Activated CD8-positive, alpha-beta memory T cell treated with anti-CD3 and anti-CD28 coated beads for 48 hours (primary cell): Measurements from ENCODE around the gene SLX4IP.
"Not testable (repeated sequence)": the region's sequence is repeated elsewhere in the genome, so short reads cannot be mapped to it uniquely, and the experiment has no call there.

Source experiments
- DNase-seq, 3 experiments: peaks; one replicate each; pipeline ENCODE4 v3.0.0-alpha.2; 2020; ENCODE audit warnings: low read depth in 2 of 3, low spot score in 2 of 3

Gene SLX4IP

DNA sequence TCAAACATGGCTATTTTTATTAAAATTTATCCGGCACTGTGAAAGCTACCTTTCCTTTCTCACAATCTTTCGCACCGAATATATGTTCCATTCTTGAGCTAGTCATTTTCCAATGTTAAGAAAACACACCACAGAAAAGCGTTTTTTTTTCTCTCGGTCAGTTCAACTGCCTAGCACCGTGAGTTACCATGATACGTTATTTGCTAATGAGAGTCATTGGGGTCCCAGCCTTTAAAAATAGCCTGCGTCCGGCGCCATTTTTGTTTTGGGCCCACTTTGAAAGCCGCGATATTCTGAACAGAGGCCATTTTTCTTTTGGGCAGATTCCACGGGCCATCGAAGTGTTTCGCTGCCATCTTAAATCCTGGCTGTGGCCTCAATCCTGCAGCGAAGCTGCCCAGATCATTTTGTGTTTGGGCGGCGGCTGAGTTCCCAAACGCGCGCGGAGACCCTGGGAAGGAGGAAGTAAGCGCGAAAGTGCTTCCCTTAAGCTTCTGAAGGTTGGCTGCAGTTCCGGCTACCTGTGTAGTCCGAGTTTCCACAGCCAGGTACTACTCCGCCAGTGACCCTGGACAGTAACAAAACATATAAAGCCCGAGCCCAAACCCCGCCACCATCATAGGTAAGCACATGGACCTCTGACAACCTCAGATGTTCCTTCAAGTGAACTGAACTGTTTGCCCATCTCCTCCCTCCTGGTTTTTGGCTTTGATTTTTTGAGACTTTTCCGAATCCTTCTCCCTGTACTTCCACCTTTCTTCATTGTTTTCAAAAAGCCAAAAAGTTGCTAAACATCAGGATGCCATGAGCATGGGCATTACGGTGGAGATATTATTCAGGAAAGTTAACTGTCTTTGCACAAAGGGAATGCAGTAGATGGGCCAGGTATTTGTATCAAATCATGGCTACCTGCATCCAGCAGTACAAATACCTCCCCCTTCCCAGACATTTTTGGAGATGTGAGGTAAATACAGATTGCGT lies at the start of gene SLX4IP:
Gene SLX4IP (plus strand): TSS at position 474 of the 981 bp plus-strand sequence. CDS start 22,900 bp downstream, outside the sequence.
- peak; percentile 48 to 66 (median 54) for DNase-seq

DNA sequence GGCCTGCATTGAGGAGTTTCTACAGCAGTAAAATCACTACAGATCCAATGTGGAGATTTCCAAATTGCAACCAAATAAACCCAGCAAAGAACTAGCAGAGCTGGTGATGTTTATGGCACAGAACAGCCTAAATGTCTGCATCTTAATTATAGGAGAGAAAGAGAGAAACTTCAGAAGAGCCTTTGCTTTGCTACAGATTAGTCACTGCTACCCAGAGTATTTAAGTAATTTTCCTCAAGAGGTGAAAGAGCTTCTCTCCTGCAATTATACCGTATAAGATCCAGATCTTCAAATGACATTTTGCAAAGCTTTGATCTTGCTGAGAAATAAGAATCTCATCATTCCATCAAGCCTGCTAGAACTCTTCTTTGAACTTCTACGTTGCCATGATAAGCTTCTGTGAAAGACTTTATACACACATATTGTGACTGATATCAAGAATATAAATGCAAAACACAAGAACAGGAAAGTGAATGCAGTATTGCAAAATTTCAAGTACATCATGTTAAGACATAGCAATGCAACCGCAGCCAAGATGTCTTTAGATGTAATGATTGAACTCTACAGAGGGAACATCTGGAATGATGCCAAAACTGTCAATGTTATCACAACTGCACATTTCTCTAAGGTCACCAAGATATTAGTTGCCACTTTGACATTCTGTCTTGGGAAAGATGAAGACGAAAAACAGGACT lies 49.1 kb upstream of the SLX4IP start:
- DNase-seq = no peak

DNA sequence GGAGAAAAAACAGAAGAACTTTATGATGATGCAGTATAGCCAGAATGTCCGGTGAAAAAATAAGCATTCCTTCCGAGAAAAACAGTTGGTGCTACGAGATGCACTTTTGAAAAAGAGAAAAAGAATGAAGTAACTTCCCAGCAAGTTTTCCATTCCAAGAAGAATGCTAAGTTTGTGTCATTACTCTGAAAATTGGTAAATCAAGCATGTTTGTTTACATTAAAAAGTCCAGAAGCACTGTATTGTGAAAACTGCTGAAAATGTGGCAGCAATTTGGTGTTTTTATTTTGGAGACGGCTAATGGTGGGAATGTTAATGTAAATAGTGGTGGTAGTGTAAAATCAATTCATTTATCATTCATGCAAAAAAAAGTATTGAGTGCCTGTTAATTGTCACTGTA lies 47.4 kb upstream of the SLX4IP start:
- DNase-seq = no peak

DNA sequence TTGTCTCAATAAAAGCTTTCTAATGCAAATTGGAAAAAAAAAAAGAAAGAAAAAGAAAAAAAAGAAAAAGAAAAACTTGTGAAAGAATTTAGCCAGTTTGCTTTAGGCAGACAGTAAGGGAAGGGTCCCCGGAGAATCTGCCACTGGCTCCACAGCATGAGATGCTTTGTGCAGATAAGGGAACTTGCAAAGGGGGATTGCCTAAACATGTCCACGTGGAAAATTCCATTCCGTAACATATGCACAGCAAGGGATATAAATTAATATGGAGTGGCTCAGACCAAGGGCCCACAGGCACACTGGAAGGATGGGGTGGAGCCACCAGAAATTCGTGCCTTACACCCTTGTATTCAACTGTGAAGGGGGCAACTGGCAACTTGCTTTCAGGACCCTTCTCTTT lies 46.5 kb upstream of the SLX4IP start:
- DNase-seq = no peak

DNA sequence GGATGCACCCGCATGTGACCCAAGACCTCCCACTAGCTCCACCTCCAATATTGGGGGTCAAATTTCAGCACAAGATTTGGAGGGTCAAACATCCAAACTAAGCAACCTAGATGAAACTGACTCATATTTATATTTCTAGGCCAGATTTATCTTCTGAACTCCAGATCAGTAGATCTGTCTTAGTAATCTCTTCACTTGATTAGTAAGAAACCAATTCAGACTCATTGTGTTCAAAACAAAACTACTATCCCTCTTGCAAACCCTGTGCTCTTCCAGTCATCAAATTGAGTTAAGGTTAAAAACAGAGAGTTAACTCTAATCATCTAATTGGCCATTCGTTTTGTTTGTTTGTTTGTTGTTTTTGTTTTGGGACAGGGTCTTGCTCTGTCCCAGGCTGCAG lies 44.4 kb upstream of the SLX4IP start:
- DNase-seq = no peak

DNA sequence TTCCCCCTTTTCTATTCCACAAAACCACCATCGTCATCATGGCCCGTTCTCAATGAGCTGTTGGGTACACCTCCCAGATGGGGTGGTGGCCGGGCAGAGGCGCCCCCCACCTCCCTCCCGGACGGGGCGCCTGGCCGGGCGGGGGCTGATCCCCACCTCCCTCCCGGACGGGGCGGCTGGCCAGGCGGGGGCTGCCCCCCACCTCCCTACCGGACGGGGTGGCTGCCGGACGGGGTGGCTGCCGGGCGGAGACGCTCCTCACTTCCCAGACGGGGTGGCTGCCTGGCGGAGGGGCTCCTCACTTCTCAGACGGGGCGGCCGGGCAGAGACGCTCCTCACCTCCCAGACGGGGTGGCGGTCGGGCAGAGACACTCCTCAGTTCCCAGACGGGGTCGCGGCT lies 40.4 kb upstream of the SLX4IP start:
- not testable (repeated sequence) for DNase-seq

DNA sequence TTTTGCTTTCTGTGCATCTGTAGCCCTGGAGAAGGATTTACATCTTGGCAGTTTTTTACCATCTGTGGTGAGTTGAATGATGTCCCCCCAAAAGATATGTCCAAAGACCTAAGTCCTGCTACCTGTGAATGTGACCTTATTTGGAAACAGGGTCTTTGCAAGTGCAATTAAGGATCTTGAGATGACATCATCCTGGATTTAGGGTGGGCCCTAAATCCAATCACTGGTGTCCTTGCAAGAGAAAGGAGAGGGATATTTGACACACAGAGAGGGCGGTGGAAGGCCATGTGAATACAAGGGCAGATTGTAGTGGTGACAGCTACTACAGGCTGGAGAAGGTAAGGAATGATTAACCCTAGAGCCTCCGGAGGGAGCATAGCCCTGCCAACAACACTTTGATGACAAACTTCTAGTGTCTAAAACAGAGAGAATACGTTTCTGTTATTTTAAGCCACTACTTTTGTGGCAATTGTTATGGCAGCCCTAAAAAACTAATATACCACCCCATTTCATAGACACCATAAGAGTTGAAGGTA lies 36.2 kb upstream of the SLX4IP start:
- no peak for DNase-seq

DNA sequence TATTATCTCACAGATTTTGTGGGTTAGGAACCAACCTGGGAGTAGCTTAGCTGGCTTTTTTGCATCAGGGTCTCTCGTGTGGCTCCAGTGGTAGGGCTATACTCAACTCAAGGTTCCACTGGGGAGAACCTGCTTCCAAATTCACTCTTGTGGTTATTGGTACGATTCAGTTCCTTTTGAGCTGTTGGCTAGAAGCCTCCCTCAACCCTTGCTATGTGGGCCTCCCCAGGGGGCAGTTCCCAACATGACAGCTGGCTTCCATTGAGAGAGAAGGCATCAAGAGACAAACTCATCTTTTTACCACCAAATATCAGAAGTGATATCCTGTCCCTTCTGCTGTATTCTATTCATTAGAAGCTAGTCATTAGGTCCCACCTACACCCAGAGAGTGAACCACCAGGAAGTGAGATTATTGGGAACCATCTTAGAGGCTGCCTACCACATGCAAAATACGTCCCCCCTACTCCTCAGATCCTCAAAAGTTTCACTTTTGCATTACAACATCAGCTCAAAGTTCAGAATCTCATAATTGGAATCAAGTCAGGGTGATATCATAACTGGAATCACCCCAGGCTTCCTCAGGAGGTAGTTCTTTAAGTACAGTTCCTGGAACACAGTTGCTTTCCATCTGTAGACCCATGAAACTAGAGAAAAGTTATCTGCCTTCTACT lies 32.0 kb upstream of the SLX4IP start:
- DNase-seq = no peak

DNA sequence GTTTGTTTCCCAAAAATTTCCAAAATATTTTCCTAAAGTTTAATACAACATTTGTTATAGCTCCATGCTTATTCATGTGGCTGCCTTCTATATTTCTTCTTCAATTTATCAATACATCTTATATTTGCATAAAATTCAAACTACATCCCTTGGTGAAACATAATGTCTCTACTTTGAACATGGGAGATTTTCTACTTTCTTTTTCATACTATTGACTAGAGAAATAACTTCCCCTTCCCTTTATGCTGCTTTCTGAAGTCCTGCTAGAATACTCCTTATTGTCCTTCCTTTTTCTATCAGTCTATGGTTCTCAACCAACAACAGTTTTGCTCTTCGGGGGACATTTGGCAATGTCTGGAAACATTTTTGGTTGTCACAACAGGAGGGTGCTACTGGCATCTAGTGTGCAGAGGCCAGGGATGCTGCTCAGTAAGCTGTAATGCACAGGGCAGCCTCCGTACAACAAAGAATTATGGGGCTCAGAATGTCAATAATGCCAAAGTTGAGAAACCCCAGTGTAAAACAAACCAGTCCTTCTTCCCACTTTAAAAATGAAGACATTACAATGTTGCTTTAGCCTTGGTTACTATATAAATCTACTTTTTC lies 31.0 kb upstream of the SLX4IP start:
- no peak for DNase-seq

DNA sequence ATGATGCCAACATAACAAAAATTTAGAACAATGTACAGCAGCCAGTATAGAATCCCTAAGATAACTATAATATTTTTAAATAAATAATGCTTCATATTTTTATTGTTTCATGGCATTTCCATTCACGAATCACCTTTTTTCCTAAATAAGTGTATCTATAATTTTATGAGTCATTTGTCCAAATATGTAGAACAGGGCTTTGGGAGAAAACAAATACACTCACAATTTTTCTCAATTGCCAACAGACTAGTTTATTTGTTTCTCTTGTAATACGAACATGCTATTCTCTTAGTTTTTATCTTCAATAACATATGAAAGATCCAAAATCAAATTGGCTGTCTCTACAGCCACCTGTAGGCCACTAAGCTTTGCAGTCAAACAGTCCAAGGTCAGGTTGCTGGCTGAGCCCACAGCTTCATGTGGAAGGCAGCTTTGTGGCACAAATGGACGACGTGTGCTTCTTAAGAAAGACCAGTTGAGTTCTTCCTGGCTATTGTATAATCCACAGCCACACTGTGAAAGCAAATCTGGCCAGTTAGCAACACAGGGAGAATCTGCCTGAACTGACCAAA lies 30.1 kb upstream of the SLX4IP start:
- DNase-seq = no peak

DNA sequence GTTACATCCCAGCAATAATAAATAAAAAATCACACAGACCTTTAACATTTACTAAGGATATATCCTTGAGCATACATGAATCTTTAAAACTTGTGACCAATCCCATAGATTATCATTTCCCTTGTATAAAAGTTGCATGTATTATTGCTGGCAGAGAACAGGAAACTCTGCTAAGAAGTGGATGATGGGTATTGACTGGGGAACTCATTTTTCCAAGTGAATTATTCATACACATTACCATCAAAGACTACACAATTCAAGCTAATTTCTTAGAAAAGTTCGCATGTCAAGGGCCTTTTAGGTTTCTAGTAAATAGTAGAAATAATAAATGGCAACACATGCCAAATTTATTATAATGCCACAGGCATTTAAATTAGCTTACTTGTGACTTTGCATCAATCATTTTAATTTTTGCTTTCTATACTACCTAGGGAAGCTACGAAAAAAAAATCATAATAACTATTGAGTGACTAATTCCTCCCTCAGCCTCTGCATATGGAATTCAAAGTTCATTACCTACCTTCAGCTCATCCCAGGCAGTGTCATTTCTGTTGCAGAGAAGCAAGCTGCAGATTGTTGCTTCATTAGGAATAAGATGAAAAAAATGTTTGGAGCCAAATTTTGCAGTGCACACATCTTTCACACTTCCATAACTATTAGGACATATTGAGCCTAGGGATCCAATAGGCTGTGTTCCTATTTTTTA lies 26.8 kb upstream of the SLX4IP start:
- no peak for DNase-seq

DNA sequence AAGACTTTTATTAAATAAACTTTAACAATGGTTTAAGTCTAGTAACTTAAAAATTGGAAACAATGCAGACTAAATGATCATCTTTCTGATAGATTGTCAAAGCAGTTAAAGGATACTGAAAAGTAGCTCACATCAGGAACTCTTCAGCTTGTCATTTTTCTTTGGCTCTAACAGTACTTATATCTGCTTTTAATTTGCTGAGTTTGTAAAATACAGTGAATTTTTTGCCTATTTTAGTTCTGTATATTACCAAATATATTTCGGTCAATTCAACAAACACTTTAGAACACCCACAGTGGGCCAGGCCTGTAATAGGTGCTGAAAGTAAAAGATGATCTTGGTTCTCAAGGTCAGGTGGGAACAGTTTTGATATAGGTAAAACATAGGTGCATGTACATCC lies 23.4 kb upstream of the SLX4IP start:
- DNase-seq = no peak

DNA sequence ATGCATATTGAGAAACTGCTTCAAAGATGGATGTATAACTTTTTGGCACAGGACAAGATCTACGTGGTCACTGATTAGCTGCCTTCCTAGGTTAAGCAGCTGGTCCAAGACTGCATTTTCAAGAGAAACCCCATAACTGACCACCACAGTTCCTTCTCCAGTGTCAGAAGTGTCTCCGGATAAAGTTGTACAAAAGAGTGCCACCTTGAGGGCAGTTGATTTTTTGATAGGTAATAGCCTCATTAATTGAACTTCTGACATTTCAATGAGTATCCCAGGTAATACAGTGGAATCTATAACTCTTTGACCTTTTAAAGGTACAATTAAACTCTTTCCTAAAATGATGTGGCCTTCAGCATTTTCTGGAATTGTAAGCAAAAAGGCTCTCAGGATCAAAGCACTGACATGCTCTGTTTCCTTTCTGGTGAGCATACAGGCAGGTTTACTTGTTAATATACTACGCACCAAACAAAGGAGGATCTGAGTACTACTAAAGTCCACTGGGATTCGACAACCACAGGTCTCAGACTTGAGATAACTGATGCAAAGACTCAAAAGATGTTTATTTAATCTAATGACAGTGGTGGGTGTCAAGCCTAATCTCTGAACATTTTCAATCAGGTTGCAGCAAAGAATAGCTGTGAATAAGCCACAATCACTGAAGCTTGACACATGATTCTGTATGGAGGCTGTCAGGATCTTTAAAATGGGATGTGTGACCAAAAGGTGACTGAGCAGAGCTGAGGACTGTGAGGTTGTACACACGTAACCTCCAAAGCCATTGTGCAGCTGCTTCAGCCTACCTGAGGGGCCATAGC lies 22.3 kb upstream of the SLX4IP start:
- DNase-seq = no peak

DNA sequence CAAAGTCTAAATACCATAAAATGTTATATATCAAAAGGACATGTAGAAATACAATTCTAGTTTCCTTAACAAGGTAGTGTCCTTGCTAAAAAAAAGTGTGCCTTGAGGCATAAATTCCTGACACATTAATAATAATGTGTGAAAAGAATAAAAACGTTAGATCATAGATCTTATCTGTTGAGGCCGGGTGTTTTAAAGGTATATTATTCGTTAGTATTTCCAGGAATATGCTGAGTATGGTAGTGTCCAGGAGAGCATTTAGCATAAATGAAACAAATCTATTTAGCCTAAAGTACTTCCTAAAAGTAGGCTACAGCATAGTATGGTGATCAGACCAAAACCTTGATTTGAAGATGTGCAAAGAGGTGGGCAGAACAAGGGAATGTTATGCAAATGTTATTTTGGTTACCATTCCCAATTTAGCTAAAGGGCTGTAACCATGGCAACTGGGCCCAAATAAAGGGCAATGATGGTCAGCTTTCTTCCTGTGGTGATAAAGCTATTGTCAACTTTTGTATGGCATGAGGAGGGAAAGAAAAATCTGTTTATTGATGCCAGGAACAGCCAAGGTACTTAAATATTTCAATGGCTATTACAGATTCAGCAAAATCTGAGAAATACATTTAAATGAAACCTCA lies 20.0 kb upstream of the SLX4IP start:
- DNase-seq = no peak

DNA sequence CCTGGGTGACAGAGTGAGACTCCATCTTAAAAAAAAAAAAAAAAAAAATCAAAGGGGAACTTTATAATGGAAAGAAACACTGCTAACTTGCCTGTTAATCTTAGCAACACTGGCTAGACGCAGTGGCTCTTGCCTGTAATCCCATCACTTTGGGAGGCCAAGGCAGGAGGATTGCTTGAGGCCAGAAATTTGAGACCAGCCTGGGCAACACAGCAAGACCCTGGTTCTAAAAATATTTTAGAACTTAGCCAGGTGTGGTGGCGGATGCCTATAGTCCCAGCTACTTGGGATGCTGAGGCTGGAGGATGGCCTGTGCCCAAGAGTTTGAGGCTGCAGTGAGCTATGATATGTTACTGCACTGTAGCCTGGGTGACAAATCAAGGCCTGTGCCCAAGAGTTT lies 17.9 kb upstream of the SLX4IP start:
- DNase-seq = not testable (repeated sequence)

DNA sequence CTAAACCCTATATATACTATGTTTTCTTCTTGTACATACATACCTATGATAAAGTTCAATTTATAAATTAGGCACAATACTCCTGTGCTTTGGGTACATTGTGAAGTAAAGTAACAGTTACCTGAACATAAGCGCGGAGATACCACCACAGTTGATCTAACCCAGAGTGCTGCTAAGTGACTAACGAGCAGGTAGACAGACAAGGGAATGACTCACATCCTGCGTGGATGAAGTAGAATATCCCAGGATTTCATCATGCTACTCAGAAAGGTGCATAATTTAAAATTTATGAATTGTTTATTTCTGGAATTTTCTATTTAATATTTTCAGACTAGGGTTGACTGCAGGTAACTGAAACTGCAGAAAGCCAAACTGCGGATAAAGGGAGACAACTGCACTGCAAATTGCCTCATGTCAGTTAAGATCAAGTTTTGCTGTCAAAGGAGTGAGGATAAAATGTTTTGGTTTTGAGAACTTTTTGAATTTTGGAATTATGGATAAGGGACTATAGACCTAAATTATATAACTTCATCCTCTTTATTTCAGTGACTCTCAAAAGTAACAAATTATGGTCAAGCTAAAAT lies 15.5 kb upstream of the SLX4IP start:
- no peak for DNase-seq

DNA sequence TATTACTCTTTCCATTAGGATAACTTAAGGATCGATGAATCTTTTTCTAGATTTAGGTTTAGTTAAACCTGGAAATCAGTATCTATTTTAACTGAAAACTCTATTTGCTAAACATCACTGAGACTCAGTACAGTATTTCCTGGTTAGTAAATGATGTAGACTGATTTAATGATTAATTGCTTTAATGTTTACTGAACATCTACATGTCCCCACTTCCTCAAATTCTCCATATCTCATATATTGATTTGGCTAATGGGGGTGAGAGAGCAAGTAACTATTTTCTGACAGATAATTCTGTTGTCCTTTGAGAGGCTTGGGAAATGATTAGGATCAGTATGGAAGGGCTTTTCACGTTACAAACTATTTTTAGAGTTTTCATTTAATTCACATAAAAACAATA lies 11.4 kb upstream of the SLX4IP start:
- no peak for DNase-seq

DNA sequence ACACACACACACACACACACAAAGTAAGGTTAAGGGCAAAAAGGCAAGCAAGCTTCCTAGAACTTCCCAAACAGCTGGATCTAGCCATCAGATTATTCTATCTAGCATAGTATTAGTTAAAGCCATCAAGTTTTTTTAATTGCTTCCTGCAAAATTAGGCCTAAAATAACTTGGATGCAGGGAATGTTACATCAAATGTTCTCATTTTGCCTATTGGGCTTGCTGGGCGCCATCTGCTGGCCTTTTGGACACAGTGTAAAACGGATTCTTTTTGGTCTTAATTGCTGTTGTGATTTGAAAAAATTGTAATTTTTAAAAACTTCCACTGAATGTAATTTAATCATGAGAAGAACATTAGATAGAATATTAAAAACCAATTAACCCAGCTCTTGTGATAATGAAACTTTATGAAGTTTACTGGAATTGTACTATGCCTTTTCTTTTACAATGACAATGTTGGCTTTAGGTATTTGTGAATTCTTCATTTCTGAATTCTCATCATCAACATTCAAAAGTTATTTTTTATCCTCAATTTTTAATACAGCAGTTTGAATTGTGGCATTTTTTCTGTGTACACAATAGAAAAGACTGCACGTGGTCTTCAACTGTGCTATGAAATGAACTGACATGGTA lies 7.9 kb upstream of the SLX4IP start:
- no peak for DNase-seq
